ENCODE data around the gene PRSS57. TPM values are rescaled to one million over a fixed set of nuclear protein-coding genes. Genes with fewer than 3 reads are reported as not detected.

Gene PRSS57
- total and polyA plus RNA-seq, 5 experiments from 2014 or later, result 1.2 TPM; not detected in 4

DNA sequence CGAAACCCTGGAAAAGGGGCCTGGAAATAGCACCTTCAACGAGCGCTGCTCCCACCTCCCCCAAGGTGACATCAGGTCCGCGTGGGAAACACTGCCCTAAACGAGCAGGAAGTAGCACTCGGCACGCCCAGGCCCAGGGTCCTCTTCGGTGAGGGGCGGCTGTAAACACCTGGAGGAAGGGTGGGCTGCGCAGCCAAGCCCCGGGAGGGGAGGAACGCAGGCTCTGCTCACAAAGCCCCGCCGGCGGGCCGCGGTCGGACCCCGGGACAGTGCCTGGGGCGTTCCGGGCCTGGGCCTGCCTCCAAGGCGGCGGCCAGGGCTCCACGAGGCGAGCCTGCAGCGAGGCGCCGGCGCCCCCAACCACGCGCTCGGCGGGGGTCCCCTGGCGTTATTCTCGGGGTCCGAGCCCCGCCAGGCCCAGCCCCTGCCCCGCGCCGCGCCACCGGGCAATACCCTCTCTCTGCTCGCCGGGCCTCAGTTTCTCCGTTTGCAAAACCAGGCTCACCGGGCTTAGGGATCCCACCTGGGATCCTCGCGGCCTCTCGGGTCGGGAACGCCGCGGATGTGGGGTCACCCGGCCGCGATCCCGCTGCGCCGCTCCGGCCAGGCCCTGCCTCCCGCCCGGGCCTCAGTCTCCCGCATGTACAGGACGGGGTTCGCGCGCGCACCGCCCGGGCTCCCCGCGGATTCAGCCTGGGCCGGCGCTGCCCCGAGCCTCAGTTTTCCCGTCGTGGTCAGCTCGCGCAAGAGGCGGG is 32.9 kb downstream of the PRSS57 start:
- peak overlapping the region; percentile 96 to 99 (median 97) for H3K4me3 Mint-ChIP-seq
- peak; percentile 56 to 91 (median 69) for DNase-seq
- H3K36me3 Mint-ChIP-seq, result peaks cover 0 to 9% (median 0%) of the 10 kb centered on the region in 3 donors
- H3K4me1 Mint-ChIP-seq, result peaks cover 17 to 50% (median 44%) of the 10 kb centered on the region in 4 donors
- H3K9me3 Mint-ChIP-seq, result no peaks in the 10 kb centered on the region
- H3K27ac Mint-ChIP-seq, result peak overlapping the region; percentile 90 to 98 (median 97)
- POLR2A ChIA-PET, result interaction anchor here (1.0 to 2.9 kb wide), 18 partner anchors 13 to 152 kb away, joined by 3 to 19 read pairs (median 4); partner anchors contain the start of genes CDC34, POLRMT and PTBP1
- ATAC-seq, result peak; percentile 33 to 37
- H3K27me3 Mint-ChIP-seq, result no peaks in the 10 kb centered on the region

DNA sequence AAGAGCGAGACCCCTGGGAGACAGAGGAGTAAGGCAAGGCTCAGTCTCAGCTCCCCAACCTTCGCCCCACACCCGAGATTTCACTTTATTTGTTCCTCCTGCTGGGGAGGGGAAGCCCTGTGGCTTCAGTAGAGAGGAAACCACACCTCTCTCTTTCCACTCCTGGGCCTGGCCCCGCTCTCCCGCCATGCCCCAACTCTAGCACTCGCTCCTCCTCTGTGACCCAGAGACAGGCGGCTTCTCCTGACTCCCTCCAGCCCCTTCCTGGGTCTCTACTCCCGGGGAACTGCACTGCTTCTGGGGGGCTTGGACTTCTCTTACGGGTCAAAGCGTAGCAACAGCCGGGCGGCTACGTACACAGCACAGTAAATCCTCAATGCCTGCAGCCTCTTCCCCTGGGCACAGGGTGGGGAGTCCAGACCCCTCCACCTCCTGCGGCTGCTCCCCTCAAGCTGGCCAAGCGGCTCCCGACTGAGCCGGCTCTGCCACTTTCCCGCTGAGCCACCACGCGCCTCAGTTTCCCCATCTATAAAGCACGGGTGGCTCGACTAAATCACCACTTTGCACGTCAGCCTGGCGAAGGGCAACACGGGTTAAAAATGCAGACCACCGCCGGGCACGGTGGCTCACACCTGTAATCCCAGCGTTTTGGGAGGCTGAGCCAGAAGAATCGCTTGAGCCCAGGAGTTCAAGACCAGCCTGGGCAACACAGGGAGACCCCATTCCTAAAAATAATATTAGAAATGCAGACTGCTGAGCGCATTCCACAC is 33.6 kb downstream of the PRSS57 start:
- Mint-ChIP-seq H3K36me3 (peaks cover 0 to 11% (median 0%) of the 10 kb centered on the region in 3 donors), H3K4me1 (peaks cover 17 to 57% (median 50%) of the 10 kb centered on the region in 4 donors), H3K9me3 (no peaks in the 10 kb centered on the region), H3K27me3 (no peaks in the 10 kb centered on the region), H3K4me3 (peak overlapping the region; percentile 96 to 99 (median 97)), H3K27ac (peak overlapping the region; percentile 90 to 98 (median 97))
- ATAC-seq, result peak; percentile 45 to 53
- DNase-seq, result peak; percentile 44 to 80 (median 64)
- POLR2A ChIA-PET, result interaction anchor here (0.6 to 2.9 kb wide), 15 partner anchors 12 to 150 kb away, joined by 3 to 13 read pairs (median 6); partner anchors contain the start of genes CDC34 and FGF22

DNA sequence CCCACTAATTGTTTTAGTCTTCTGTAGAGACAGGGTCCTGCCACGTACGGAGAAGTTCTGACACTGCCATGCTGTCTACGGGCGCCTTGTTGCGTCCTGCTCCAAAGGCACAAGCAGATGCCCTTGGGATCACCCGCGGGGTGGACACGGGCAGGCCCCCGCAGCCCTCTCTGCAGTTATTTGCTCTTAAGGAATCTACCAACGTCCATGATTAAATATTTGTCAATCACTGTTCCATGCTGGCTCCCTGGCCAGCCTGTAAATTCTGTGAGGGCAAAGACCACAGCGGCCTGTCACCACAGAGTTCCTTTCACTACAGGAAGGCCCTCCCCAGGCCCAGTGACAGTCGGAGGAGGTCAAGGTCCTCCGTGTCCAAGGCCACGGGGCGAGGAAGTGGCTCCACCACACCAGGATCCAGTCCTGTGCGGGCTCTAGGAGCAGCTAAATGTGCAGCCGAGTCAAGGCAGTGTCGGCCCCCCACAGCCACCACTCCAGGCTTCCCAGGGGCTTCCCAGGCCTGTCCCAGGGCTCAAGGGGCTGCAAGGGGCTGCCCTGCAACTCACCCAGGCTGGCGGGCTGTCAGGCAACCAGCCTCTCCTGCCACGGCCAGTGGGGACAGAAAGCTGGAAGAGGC is 34.3 kb downstream of the PRSS57 start:
- POLR2A ChIA-PET, result interaction anchor here (0.6 to 2.8 kb wide), 25 partner anchors 11 to 608 kb away, joined by 3 to 12 read pairs (median 4); partner anchors contain the start of genes CDC34, CIRBP, FGF22 and GZMM

GRCh38 chr19:658916-659839 is 36.1 kb downstream of the PRSS57 start:
- DNase-seq (no peak), ATAC-seq (no peak)
- Mint-ChIP-seq H3K36me3 (peaks cover 0 to 31% (median 0%) of the 10 kb centered on the region in 3 donors), H3K9me3 (no peaks in the 10 kb centered on the region), H3K4me1 (peaks cover 28 to 73% (median 61%) of the 10 kb centered on the region in 4 donors), H3K4me3 (peak overlapping the region; percentile 96 to 99 (median 97)), H3K27ac (peak overlapping the region; percentile 47 to 98 (median 97)), H3K27me3 (no peaks in the 10 kb centered on the region)
- POLR2A ChIA-PET, result interaction anchor here (1.0 to 2.8 kb wide), 9 partner anchors 19 to 610 kb away, joined by 3 to 11 read pairs (median 4); partner anchors contain the start of genes CIRBP, GZMM, POLRMT and PTBP1

More for the DNA sequence above, 34.3 kb downstream of the PRSS57 start:
- DNase-seq (no peak), ATAC-seq (peak in 1 of 2 donors; percentile 2)
- Mint-ChIP-seq H3K4me1 (peaks cover 21 to 64% (median 57%) of the 10 kb centered on the region in 4 donors), H3K9me3 (no peaks in the 10 kb centered on the region), H3K27ac (peak overlapping the region; percentile 90 to 98 (median 97)), H3K27me3 (no peaks in the 10 kb centered on the region), H3K4me3 (peak overlapping the region; percentile 96 to 99 (median 97)), H3K36me3 (peaks cover 0 to 17% (median 0%) of the 10 kb centered on the region in 3 donors)

DNA sequence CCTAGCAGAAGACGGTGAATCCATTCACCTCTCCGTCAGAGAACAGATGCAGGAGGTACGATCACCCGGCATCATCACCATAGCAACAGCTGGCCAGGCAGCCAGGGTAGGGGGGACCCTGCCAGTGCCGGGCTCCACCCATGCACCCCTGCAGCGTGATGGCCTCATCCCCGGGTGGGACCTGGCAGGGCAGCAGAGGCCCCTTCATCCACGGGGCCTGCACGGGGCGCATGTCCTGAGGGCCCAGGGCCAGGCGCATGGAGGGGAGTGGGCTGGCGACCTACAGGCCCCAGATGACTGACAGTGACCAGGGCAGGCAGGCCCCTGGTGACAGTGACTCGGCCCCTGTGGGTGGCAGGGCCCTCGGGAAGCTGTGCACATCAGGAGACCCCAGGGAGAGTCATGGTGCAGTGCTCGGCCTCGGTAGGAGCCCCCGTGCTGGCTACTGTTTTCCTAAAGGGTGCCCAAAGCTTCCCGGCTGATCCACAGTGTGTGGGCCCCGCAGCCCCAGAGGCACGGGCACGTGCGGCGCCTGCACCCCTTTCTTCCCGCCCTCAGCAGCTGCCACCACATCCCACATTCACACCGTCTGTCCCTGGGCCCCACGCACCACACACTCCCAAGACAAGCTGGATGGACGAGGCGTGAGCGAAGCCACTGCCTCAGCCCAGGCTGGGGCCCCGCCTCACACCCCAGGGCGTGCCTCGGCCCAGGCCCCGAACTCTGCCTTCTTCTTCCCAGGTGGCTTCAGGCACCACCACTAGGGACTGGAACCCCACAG is 37.0 kb downstream of the PRSS57 start:
- H3K4me3 Mint-ChIP-seq, result peak overlapping the region in 8 of 10 donors; percentile 16 to 98 (median 57)
- peaks cover 0 to 41% (median 0%) of the 10 kb centered on the region in 3 donors for H3K36me3 Mint-ChIP-seq
- no peak for DNase-seq
- no peak for ATAC-seq
- H3K9me3 Mint-ChIP-seq, result no peaks in the 10 kb centered on the region
- H3K4me1 Mint-ChIP-seq, result peaks cover 25 to 69% (median 59%) of the 10 kb centered on the region in 4 donors
- no peaks in the 10 kb centered on the region for H3K27me3 Mint-ChIP-seq
- POLR2A ChIA-PET, result interaction anchor here (1.0 to 1.5 kb wide), 3 partner anchors 18 to 163 kb away, joined by 3 to 4 read pairs (median 3); partner anchors contain the start of gene POLRMT
- H3K27ac Mint-ChIP-seq, result peak overlapping the region in 7 of 10 donors; percentile 19 to 92 (median 68)

DNA sequence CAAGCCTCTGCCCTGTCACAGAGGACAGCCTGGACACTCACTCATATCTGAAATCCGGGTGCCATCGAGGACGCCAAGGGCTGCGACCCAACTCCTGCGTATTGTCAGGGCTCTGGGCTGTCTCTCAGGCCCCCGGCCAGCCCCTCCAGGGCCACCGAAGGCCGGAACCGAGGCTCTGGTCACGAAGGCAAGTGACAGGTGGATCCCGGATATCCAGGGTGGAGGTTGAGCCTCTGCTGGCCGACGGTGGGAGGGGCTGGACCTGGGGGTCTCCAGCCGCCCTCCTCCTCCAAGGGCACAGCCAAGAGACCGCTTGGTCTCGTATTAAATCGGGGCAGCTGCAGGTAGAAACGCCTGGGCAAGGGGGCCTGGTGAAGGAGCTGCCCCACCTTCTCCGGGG is 37.6 kb downstream of the PRSS57 start:
- Mint-ChIP-seq H3K36me3 (peaks cover 0 to 43% (median 0%) of the 10 kb centered on the region in 3 donors), H3K9me3 (no peaks in the 10 kb centered on the region), H3K4me1 (peaks cover 25 to 69% (median 58%) of the 10 kb centered on the region in 4 donors), H3K27ac (peak overlapping the region in 4 of 10 donors; percentile 8 to 68 (median 34)), H3K4me3 (peak overlapping the region in 3 of 10 donors; percentile 16 to 56 (median 48)), H3K27me3 (no peaks in the 10 kb centered on the region)
- no peak for DNase-seq
- ATAC-seq, result no peak
- POLR2A ChIA-PET, result interaction anchor here (1.0 to 1.1 kb wide), 2 partner anchors 15 to 17 kb away, joined by 4 to 8 read pairs; no protein-coding TSS in a partner anchor

GRCh38 chr19:656751-657559 is 38.3 kb downstream of the PRSS57 start:
- H3K36me3 Mint-ChIP-seq, result peaks cover 0 to 43% (median 0%) of the 10 kb centered on the region in 3 donors
- no peak for ATAC-seq
- peaks cover 25 to 68% (median 58%) of the 10 kb centered on the region in 4 donors for H3K4me1 Mint-ChIP-seq
- no peaks in the 10 kb centered on the region for H3K9me3 Mint-ChIP-seq
- DNase-seq, result no peak
- no peaks in the 10 kb centered on the region for H3K27me3 Mint-ChIP-seq
- POLR2A ChIA-PET, result interaction anchor here (1.1 to 2.1 kb wide), 2 partner anchors 11 to 15 kb away, joined by 7 to 8 read pairs; no protein-coding TSS in a partner anchor
- H3K27ac Mint-ChIP-seq, result peak overlapping the region in 6 of 10 donors; percentile 16 to 83 (median 41)
- H3K4me3 Mint-ChIP-seq, result peak overlapping the region in 4 of 10 donors; percentile 14 to 57 (median 52)

DNA sequence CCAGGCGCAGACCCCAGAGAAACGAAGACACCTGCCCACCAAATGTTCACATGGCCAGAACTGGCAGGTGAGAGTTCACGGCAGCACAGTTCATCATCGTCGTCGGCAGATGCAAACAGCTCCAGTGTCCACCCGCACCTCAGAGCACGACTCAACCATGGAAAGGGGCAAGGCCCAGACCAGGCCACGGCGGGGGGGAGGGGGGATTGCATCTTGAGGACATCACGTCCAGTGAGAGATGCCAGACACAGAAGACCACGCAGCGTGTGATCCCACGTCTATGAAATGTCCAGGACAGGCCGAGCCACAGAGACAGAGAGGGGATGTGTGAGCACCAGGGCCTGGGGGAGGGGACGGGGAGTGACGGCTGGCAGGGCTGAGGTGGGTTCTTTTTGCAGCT is 39.6 kb downstream of the PRSS57 start:
- DNase-seq (no peak), ATAC-seq (no peak)
- H3K9me3 Mint-ChIP-seq, result no peaks in the 10 kb centered on the region
- peaks cover 0 to 53% (median 1%) of the 10 kb centered on the region in 3 donors for H3K36me3 Mint-ChIP-seq
- H3K27me3 Mint-ChIP-seq, result no peaks in the 10 kb centered on the region
- H3K4me1 Mint-ChIP-seq, result peaks cover 24 to 61% (median 53%) of the 10 kb centered on the region in 4 donors
- POLR2A ChIA-PET, result interaction anchor here (2.1 kb wide), 1 partner anchor 10 kb away, joined by 7 read pairs; no protein-coding TSS in a partner anchor
- H3K4me3 Mint-ChIP-seq, result peak overlapping the region in 6 of 10 donors; percentile 13 to 72 (median 58)
- H3K27ac Mint-ChIP-seq, result peak overlapping the region in 8 of 10 donors; percentile 52 to 82 (median 66)

- no peak for ATAC-seq
- H3K4me3 Mint-ChIP-seq, result peak overlapping the region in 1 of 10 donors; percentile 41
- no peaks in the 10 kb centered on the region for H3K27me3 Mint-ChIP-seq
- H3K9me3 Mint-ChIP-seq, result no peaks in the 10 kb centered on the region
- no peak for DNase-seq
- peak overlapping the region in 4 of 10 donors; percentile 18 to 65 (median 34) for H3K27ac Mint-ChIP-seq
- H3K4me1 Mint-ChIP-seq, result peaks cover 16 to 44% (median 33%) of the 10 kb centered on the region in 4 donors
- H3K36me3 Mint-ChIP-seq, result peaks cover 0 to 54% (median 2%) of the 10 kb centered on the region in 3 donors
- POLR2A ChIA-PET, result no interaction called here
Measured at GRCh38 chr19:653425-653824, 41.8 kb downstream of the PRSS57 start.

All from naive thymus-derived CD8-positive, alpha-beta T cell (primary cell).